Effector CD4-positive, alpha-beta T cell (primary cell): ENCODE data around the gene SDCBP2.
A peak's percentile ranks its signal among the peaks of the same experiment; 100 is the strongest.

ENCODE experiments used
- DNase-seq: peaks from one replicate; pipeline ENCODE4 v3.0.0-alpha.2; 2020
- total RNA-seq: gene quantifications from one replicate; lab custom pipeline; 2026; lab: John Stamatoyannopoulos, UW

SDCBP2 gene, protein sequence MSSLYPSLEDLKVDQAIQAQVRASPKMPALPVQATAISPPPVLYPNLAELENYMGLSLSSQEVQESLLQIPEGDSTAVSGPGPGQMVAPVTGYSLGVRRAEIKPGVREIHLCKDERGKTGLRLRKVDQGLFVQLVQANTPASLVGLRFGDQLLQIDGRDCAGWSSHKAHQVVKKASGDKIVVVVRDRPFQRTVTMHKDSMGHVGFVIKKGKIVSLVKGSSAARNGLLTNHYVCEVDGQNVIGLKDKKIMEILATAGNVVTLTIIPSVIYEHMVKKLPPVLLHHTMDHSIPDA
- total RNA-seq = 9.0 reads per million, percentile 30 among the genes with 10 or more reads in this experiment

DNA sequence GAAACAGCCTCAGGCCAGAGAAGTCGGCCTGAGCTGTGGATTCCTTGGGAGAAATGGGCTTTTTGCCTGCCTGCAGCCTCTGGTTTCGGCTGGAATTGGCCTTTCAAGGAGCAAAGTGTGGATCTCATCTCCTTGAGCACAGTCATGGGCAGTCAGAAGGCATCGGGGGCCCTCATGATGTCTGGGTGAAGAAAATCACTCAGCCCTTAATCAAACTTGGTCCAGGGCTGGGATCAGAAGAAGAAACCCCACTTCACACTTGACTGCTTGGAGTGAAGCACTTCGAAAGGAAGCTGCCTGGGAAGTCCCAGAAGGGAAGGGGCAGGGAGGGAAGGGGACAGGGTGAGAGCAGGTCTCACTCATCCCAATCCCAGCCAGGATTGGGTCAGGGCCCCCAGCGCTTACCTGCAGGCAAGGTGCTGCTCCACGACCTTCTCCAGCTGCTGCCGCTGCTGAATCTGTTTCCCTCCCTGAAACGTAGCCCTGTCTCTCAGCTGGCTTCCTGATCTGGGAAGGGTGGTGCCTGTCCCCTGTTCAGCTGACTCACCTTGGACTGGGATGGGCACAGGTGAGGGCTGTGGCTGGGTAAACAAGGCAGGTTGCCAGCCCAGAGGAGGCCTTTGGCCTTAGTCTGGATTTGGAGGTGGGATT is at the start of gene SDCBP2:
SDCBP2 (minus strand) TSS at position 460 of the 651 bp plus-strand sequence. CDS start 8,723 bp downstream, outside the sequence.
- no peak for DNase-seq

DNA sequence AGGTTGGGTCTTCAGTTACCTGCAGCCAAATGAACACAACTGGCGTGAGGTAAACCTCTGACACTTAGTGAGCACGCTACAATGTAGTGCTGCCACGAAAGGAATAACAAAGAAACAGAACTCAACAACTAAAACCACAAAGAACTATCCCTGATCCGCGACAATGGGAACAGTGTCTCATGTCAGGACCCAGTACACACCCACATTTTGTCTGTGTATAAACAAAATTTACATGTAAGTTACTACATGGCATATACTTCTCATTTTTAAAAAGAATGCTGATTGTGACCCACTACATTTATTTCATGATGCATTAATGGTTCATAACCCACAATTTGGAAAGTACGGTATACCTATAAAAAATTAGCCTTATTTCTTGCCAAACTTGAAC is 49.8 kb upstream of the SDCBP2 start:
- no peak for DNase-seq

DNA sequence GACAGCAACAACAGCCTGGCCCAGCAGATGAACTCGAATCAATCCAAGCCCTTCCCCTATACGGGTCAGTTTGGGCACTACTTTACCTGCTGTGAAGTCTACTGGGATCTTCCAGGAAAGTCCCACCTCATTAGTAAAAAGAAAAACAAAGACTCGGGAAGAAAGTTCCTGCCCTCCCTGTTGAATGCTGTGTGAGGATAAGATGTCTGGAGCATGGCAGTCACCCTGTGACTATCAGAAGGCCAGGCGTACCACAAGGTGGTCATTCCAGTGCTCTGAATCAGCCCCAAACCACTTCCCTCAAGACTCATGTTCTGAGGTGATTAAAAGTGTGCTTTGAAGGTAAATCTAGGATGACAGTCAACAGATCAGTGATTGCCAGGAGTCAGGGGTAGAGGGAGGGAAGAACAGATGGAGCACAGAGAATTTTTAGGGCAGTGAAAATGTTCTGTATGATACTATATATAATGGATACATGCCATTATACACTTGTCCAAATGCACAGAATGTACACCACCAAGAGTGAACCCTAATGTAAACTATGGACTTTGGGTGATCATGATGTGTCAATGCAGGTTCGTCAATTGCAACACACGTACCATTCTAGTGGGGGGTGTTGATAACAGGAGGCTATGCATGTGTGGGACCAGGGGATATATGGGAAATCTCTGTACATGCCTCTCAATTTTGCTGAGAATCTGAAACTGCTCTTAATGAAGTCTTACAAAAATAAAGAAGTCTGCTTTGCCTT is 49.2 kb upstream of the SDCBP2 start:
- DNase-seq = no peak

DNA sequence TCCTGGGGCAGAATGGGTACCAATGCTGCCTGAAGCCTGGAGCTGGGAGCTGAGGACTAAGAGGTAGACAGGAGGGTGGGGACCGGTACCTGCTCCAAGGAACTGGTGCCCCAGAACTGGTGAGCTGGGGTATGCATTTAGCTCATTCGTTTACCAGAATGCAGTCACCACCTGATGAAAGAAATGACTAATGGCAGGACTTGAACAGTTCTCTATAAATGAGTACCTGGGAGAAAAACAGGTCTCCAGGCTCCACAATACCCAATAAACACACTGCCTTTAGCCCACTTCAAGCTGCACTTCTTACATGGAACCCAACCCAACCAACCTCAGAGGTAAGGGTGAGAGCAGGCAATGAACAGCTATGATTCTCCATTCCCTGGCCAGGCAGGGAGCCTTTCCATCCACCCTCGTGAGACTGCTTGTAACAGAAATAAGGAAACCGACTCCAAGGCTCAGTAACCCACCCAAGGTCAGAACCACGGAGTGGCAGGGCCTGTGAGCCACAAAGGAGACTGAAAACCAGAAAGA is 48.5 kb upstream of the SDCBP2 start:
- DNase-seq = no peak

DNA sequence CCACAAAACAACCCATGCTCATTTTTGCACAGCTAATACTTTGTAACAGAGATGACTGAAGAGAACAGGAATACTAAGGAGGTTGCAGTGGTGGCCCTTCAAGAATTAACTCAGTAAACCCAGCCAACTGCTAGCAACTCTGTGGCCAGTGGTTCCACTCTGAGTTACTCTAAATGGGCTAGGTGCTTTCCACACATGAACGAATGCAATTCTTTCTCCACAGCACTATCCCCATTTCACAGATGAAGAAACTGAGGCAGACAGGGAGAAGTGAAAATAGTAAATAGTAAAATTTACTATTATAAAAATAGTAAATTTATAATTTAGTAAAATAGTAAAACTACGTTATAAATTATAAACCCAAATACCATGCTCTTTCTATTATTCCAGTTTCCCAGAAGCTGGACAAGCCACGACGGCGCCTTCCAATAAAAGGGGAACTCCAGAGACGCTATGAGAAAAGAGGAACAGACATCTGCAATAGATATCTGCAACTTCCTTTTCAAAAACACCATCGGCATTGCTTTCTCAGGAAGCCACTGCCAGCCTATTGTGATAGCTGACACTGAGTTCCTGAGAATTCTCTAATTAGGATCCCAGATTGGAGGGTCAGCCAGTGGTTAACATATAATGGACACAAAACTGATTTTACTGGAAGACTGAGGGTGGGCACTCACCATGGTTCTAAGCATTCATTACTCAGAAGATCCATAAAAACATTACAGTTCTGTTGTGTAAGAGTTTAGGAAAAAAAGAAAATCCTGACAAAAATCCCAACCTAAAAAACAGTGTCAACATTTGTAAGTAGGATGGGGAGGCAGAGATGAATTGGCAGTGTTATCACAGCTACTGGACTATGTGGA is 47.7 kb upstream of the SDCBP2 start:
- no peak for DNase-seq

DNA sequence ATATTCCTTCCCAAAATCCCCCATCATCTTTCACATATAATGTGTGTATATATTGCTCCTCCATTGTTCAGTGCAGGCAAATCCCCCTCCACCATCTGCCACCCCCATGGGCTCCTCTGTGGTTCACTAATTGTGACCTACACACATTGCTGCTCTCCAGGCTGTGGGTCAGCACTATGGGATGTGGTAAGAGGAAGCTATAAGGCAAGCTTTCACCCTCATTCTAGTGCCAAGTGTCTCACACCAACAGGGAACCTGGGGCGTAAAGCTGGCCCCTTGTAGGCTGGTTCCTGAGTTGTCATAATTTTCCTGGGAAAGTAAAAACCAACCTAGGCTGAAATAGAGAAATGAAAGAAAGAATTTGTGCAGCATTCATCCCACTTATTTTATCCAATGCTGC is 47.1 kb upstream of the SDCBP2 start:
- DNase-seq = no peak

DNA sequence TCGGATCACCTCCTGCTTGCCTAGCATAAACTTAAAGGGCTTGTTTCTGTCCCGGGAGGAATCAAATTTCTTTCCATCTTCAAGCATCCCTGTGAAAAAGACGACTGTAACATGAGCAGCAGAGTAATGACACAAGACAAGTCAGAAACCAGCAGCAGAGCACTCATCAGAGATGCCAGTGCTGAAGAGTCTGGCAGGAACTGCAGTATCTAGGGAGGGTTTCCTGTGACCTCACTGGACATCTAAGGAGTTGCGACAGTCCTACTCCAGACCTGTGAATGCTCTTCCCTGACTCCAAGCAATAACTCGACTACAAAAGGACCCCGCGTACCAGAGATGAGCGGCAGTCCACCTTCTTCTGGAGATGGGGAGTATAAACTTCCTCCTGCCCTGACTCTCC is 46.6 kb upstream of the SDCBP2 start:
- DNase-seq = no peak

DNA sequence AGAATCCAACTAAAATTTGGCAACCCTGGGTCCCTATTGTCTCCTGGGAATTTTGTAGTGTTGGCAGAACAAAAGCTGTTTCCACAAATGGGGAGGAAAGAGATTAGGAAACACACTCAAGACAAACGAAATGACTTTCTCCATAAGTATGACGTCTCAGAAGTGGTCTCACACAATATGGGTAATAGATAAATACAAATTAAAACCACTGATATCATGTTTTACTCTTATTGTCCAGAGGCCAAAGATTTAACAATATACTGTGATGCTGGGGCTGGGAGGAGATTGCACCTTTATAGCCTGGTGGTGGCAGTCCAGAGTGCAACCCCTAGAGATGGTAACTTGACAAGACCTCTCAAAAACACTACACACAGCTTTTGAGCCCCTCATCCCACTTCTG is 45.3 kb upstream of the SDCBP2 start:
- no peak for DNase-seq

DNA sequence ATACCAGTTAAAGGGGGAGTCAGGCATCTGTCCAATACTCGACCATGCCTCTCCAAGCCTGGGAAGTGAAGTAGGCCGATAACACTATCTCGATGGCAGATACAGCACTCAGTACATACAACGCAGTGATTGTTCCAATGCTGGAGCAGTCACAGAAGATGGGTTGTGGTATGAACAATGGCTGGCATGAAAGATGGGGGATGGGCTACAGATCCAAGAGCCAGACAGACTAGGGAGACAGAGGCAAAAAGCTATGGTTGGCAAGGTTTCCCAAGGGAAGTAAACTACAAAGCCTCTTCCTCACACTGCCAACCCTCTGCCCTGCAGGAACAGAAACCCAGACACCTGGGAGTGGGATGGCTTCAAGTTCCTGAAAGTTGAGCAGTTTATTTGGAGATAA is 44.7 kb upstream of the SDCBP2 start:
- no peak for DNase-seq

DNA sequence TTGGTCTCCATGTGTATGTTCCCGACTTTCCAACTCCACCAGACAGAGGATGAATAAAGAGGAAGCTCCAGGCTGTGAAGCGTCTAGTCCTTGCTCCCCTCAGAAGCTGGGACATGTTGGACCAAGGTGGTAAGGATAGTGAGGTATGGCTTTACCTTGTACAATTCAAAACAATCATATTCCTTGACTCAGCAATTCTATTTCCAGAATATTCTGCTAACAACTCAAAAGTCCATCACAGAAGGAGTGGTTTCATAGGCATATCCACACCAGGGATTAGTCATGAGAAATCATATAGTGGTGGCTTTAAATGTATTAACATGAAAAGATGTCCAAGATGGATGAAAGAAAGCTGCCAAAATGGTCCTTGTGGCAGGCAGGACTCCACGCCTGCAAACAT is 44.1 kb upstream of the SDCBP2 start:
- DNase-seq = no peak

DNA sequence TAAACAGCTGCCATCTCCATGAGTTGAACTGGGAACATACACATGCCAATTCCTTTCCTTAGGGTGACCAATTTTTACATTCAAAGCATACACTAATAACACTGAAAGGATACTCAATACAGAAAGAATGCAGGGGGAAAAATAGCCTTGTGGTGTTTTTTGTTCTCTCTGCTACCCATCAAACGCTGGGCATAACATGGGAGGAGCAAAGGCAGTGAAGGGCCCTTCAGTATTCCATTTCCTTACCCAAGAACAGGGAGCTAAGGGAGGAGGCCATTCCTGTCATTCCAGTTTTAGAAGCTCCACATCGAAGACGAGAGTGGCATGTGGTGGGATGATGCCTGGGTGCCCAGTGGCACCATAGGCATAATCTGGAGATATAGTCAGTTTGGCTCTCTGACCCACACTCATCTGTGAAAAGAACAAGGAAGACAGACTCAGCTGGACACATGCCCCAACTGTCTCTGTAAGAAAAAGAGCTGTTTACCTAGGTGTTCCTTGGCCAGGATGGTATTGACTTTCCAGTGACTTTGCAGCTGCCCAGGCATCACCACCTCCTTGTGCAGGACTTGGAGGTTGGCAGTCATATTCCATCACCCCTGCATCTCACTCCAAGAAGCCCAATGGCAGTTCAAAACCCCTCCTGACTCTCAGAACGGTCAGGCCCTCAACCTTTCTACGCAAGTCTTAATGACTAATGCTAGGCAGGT is 43.0 kb upstream of the SDCBP2 start:
- DNase-seq = no peak

DNA sequence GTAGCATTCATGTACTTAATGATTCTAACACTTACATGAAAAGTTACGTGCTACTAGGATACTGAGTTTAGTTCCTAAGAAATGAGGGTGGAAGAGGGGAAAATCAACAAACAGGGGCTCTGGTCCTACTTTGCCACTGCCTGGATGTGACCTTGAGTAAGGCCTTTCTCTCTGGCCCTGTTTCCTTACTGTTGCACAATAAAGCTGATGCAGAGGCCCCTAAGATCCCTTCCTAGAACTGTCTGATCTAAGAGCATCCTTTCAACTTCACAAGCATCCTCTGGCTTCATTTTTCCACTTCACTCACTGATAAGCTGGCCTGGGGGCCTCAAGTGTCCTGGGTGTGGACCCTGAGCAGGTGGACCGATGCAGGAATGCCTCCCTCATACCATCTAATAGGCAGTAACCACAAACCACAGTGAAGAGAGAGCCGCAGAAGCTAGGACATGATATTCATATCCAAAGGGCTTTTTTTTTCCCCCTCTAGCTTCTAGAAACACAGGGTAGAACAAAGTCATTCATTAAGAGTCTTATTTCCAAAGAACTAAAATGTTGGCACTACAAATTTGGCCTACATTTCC is 42.4 kb upstream of the SDCBP2 start:
- DNase-seq = no peak

DNA sequence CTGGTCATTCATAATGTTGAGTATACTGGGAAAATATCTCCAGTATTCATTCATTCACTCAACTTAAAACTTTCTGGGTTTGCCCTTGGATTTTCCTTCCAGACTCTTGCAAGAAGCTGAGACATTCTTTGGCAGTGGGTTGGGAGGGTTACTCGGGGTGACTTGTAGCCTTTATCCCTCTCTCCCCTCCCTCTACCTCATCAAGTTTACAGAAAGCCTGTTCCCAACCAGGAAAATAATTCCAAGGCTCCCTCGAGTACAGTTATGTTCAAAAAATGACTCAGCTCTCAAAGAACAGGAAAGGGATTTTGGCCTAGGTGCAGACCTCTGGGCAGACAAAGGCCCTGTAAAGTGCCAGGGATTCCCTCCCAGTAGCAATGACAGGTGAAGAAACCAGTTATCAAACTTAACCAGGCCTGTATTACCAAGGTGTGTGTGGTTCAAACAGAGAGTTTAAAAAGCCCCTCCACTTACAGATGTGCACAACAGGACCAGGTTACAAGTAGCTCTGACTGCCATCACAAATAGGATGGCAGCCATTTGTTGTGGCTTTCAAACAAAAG is 41.7 kb upstream of the SDCBP2 start:
- no peak for DNase-seq

DNA sequence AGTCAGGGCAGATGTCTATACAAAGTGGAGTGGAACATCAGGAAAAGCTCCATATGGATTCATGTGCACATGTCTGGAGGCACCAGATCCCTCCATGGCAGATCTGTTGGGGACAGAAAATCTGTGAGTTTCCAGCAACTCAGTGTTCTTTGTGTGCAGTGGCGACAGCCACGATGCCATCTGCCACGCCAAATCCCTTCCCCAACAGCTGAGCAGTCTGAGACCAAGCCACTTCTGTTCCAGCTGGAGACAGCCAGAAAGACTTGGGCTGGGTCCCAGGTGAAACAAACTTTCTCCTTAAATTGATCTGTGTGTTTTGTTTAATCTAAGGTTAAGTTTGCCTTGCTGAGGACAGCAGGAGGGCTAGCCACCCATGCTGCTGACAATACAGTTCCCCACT is 41.0 kb upstream of the SDCBP2 start:
- no peak for DNase-seq

DNA sequence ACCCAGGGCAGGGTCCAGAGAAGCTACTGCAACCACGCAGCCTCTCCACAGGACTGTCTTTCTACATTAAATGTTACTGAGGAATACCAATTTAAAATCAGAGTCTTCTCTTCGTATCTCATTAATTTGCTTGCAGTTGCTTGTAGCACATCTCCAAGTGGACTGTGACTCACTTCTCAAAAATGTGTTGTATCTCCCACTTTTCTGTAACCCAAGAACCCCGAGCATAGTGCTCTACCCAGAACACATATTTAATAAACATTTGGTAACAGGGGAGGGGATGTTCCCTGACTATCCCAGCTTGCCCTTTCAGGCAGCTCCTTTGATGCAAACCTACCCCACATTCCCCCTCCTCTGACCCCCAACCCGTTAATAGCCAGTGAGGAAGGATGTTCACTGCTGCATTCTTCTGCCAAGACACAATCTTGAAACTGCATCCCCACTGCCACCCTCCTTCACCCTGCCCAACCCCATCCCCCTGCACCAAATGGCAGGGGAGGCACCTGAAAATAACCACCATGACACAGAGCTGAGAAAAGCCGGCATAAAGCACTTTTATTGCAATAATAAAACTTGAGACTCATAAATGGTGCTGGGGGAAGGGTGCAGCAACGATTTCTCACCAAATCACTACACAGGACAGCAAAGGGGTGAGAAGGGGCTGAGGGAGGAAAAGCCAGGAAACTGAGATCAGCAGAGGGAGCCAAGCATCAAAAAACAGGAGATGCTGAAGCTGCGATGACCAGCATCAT is 39.7 kb upstream of the SDCBP2 start:
- no peak for DNase-seq

DNA sequence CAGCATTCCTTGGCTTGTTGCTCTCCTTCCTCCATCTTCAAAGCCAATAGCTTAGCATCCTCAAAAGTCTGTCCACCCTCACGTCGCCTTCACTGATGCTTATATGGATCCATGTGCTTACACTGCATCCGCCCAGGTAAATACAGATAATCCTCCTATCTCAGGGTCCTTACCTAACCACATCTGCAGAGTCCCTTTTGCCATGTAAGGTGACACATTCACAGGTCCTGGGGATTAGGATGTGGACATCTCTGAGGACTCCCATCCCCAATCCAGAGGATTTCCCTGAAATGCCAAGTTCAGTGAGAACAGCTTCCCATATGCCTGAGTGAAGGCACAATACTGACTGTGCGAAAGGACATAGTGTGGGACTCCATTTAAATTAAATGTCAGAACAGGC is 38.5 kb upstream of the SDCBP2 start:
- no peak for DNase-seq

DNA sequence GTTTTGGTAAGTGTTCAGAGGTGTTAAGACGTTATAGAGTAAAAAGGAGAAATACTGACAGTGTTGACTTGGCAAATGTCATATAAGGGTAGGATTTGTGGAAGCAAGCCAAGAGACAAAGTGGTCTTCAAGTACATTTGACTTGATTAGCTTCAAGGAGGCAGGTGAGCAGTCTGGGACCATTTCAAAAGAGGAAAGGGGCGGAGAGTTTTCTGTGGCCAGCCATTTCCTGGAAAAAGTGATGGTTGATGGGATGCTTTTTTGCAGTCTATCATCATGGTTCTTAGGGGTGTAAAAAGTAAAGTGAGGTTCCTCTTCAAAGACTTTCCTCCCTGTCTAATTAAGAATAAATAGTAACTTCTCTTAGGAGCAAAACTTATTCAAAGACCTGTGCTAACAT is 35.2 kb upstream of the SDCBP2 start:
- DNase-seq = no peak

DNA sequence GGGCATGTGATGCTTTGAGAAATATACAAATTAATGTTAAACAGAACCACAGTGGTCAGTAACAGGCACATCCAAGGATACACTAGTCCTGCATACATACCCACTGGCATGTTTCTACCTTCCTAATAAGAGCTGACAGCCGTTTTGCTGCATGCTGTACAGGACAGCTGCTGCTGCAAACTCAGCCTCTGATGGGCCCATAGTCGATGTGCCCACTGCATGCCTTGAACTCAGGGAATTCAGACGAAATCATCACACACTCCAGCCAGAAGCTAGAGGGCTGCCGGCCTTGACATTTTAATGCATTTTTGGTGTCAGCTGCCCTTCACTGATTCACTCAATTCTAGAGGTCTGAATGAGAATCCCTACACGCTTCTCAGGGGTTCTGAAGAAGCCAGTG is 34.6 kb upstream of the SDCBP2 start:
- no peak for DNase-seq

DNA sequence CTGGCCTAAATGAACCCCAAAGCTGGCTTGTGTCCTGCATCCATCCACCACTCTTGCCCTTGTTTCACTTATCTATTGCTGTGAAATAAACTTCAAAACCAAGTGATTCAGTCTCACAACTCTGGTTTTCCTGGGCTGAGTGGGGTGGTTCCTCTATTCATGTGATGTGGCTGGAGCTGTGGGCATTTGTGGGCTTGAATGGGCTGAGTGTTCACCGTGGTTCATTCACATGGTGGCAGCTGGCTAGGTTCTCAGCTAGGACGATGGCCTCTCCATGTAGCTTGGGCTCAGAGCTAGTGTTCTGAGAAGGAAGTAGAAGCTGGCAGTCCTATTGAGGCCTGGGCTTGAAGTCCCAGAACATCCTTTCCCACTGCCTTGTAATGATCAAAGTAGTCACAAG is 33.5 kb upstream of the SDCBP2 start:
- no peak for DNase-seq

DNA sequence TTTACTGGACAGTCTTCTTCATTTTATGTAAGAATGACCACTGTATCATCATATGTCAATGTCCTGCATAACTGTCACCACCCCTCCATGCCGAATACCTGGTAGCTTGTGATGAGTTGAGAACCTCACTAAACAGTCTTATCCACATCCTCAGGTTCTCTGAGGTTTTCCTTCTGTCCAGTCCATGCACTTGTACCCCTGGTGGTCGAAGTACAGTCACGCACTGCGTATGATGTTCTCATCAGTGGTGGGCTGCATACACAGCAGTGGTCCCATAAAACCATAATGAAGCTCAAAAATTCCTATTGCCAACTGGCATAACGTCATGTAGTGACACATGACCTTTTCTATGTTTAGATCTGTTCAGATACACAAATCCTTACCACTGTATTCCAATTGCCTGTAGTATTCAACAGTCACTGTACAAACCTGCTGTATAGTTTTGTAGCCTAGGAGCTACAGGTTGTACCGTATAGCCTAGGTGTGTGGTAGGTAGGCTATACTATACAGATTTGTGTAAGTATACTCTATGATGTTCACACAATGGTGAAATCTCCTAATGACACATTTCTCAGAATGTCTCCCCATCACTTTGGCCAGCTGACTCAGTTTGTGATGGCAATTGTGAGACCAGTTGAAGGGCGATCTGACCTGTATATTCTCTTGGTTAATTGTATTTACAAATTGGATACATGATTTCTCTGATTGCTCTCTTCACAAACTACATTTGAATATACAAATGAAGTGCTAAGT is 31.3 kb upstream of the SDCBP2 start:
- no peak for DNase-seq
